IPS DF 4.7 (cell line): ENCODE data around the gene TWIST2.

Experiments used
- DNase-seq: peaks from one replicate; pipeline ENCODE4 v3.0.0-alpha.2; 2013; ENCODE audit warnings: low spot score; ENCODE audit errors: extremely low read depth

Gene TWIST2

GRCh38 chr2:238916176-238916874 lies 68.4 kb downstream of the TWIST2 start:
- DNase-seq, result no peak

- no peak for DNase-seq
Measured at GRCh38 chr2:238916875-238917590, 69.1 kb downstream of the TWIST2 start.

GRCh38 chr2:238919307-238919706 lies 71.4 kb downstream of the TWIST2 start:
- DNase-seq, result no peak

GRCh38 chr2:238920053-238920452 lies 72.2 kb downstream of the TWIST2 start:
- DNase-seq, result no peak

- DNase-seq, result no peak
Measured at GRCh38 chr2:238920601-238921001, 72.7 kb downstream of the TWIST2 start.

- no peak for DNase-seq
Measured at GRCh38 chr2:238921259-238921658, 73.4 kb downstream of the TWIST2 start.

- no peak for DNase-seq
Measured at GRCh38 chr2:238921681-238922319, 73.9 kb downstream of the TWIST2 start.

- DNase-seq, result no peak
Measured at GRCh38 chr2:238922435-238922834, 74.5 kb downstream of the TWIST2 start.

- DNase-seq, result no peak
Measured at GRCh38 chr2:238924032-238924431, 76.1 kb downstream of the TWIST2 start.

GRCh38 chr2:238924796-238925195 lies 76.9 kb downstream of the TWIST2 start:
- no peak for DNase-seq

GRCh38 chr2:238925281-238925680 lies 77.4 kb downstream of the TWIST2 start:
- no peak for DNase-seq

GRCh38 chr2:238925816-238926521 lies 78.1 kb downstream of the TWIST2 start:
- no peak for DNase-seq

- no peak for DNase-seq
Measured at GRCh38 chr2:238926761-238927611, 79.1 kb downstream of the TWIST2 start.

- DNase-seq, result no peak
Measured at GRCh38 chr2:238927746-238928519, 80.0 kb downstream of the TWIST2 start.

- no peak for DNase-seq
Measured at GRCh38 chr2:238928520-238929241, 80.8 kb downstream of the TWIST2 start.

GRCh38 chr2:238929242-238930081 lies 81.6 kb downstream of the TWIST2 start:
- DNase-seq, result no peak

- no peak for DNase-seq
Measured at GRCh38 chr2:238930216-238930615, 82.3 kb downstream of the TWIST2 start.
